Psoas muscle (tissue), 8 donors: ENCODE data around the gene THRB. TPM values are rescaled to one million over a fixed set of nuclear protein-coding genes. Genes with fewer than 3 reads are reported as not detected.

ENCODE experiments used
- ATAC-seq, 4 donors: fragments of 200-7000 bp; cut with Tn5 transposase; one replicate each; pipeline ENCODE4 v1.9.1; 2020; ENCODE audit warnings: moderate library complexity in 3 of 4, mild to moderate bottlenecking in 2 of 4
- DNase-seq, 2 donors: peaks; one replicate each; pipeline ENCODE4 v3.0.0-alpha.2; 2020
- H3K27ac ChIP-seq: fragments of 200-600 bp; one replicate; pipeline ENCODE4 v1.8.0; 2022
- H3K27me3 ChIP-seq, 3 donors: fragments of 200-600 bp in 1 of 3; one replicate each; pipeline versions ENCODE4 v1.6.1 to v1.8.0; 2013 to 2022; ENCODE audit warnings: low read length in 2 of 3, mild to moderate bottlenecking in 2 of 3, moderate library complexity in 1 of 3; ENCODE audit not compliant: insufficient read depth in 3 of 3
- H3K36me3 ChIP-seq, 2 donors: fragments of 200-600 bp in 1 of 2; one replicate each; pipeline versions ENCODE4 v1.6.1 to v1.8.0; 2013 to 2022; ENCODE audit warnings: low read depth in 1 of 2, mild to moderate bottlenecking in 1 of 2, moderate library complexity in 1 of 2; ENCODE audit not compliant: insufficient read depth in 1 of 2
- H3K4me1 ChIP-seq: fragments of 200-600 bp; one replicate; pipeline ENCODE4 v1.8.0; 2022
- H3K4me3 ChIP-seq: fragments of 200-600 bp; one replicate; pipeline ENCODE4 v1.8.0; 2022; ENCODE audit warnings: mild to moderate bottlenecking
- H3K9me3 ChIP-seq: fragments of 200-600 bp; one replicate; pipeline ENCODE4 v1.8.0; 2022
- CTCF ChIP-seq: fragments of 200-600 bp; IDR thresholded peaks from one replicate; pipeline ENCODE4 v1.8.0; 2022; ENCODE audit warnings: antibody characterized with exemption
- WGBS, 3 donors: extraction: QIAGEN DNeasy Blood & Tissue Kit; methylation state at CpG; one replicate each; pipeline versions ENCODE4 v1.1.6 to v1.1.7; 2013; 5-methylcytosine and 5-hydroxymethylcytosine counted together
- intact Hi-C, 2 donors: fragments of 100-400 bp; cut with DNase I; formaldehyde crosslinking; loops; one replicate each; pipeline versions ENCODE4 v1.11.0 to v1.14.2; 2022
- polyA plus RNA-seq, 3 donors: library from polyadenylated mRNA; stranded (reverse); fragments of 200-250 nt; gene quantifications; one replicate each; pipeline ENCODE4 v1.2.3, GENCODE V29; 2013
- total RNA-seq, 4 donors: library from RNA; stranded (reverse); fragmentation: NEBNext Ultra II Directional in 2 of 4; extraction: Animal tissue kit (Norgen Biotek cat#: 25700) in 2 of 4; gene quantifications; one replicate each; pipeline versions ENCODE4 v1.2.1 to v1.2.4, GENCODE V29; 2021 to 2023
- donor health status: healthy with polysubstance abuse.
- donor health status: DM: no; HTN: no; CAD: no; lungs with moderate emphysema.
- donor health status: Bipolar disorder and iron deficiency.
- donor health status: healthy.
- donor health status: DM: yes; HTN: yes; CAD: no.
- donor health status: DM: no; HTN: no; CAD: no.
- donor health status: DM: no; HTN: no; CAD: no.
- donor health status: DM: yes; HTN: yes; CAD: no.

The THRB gene
- total and polyA plus RNA-seq, 7 donors: 11.5 to 38.6 (median 31.4) TPM

DNA sequence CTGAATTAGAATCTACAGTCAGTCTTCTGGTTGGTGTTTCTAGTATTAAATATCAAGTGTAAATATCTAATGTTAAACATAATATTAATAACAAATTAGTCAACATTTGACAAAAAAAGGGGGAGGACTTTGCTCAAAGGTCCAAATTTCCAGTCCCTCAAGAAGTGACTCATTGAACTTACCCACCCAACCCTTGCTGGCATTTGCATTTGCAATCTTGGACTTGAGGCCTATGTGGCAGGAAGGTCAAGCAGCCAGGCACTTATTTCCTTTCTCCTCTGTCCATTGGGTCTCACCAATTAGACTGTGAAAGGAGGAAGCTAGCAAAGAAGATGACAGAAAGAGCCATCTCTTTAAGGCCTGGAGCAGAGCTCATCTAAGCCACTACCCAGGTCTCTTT is 174.0 kb downstream of the THRB start:
- no peaks in the 10 kb centered on the region for H3K27me3 ChIP-seq
- TF ChIP-seq CTCF: no peak
- H3K27ac ChIP-seq: no peak overlapping the region
- no peak overlapping the region for H3K4me3 ChIP-seq
- ATAC-seq (no peak), DNase-seq (no peak)
- intact Hi-C loops: no loop called here
- peaks cover 9% of the 10 kb centered on the region for H3K4me1 ChIP-seq
- H3K36me3 ChIP-seq: no peaks in the 10 kb centered on the region
- no peaks in the 10 kb centered on the region for H3K9me3 ChIP-seq

- Histone ChIP-seq H3K36me3 (no peaks in the 10 kb centered on the region), H3K4me1 (peaks cover 18% of the 10 kb centered on the region), H3K27ac (no peak overlapping the region), H3K4me3 (no peak overlapping the region), H3K27me3 (no peaks in the 10 kb centered on the region), H3K9me3 (no peaks in the 10 kb centered on the region)
- 74 to 91% (median 90%) methylated on average over 1 of the region's 1 CpG for WGBS, 3 donors
- ATAC-seq (no peak), DNase-seq (no peak)
- TF ChIP-seq CTCF: no peak
- intact Hi-C loops: no loop called here
Measured at GRCh38 chr3:24318677-24319287, 175.9 kb downstream of the THRB start.

DNA sequence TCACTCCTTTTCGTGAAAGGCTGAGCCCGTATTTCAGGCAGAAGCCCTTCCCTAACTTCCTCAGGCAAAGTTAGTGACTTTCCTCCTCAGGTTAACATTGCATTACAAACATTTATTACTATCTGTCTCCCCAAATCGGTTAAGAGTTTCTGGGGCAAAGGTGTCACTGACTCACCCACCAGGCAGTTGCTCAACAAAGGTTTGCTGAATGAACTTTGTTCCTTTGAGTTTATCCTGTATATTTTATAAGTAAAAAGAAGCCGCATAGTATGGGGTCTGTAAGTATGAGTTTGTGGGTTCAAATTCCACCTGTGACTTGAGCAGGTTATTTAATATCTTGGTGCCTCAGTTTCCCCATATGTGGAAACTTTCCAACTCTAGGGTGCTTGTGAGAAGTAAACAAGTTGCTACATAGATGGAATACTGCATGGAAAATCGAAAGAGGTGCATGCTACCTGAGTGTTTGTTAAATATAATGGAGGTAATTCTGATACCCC is 177.7 kb downstream of the THRB start:
- Histone ChIP-seq H3K27me3 (no peaks in the 10 kb centered on the region), H3K27ac (no peak overlapping the region), H3K9me3 (no peaks in the 10 kb centered on the region), H3K4me1 (peaks cover 18% of the 10 kb centered on the region), H3K4me3 (no peak overlapping the region), H3K36me3 (no peaks in the 10 kb centered on the region)
- ATAC-seq (peak in 1 of 4 donors; percentile 1), DNase-seq (no peak)
- no peak for TF ChIP-seq CTCF
- intact Hi-C loops: no loop called here
- whole genome bisulfite sequencing, 3 donors: 89 to 93% (median 91%) methylated on average over 5 of the region's 5 CpGs

DNA sequence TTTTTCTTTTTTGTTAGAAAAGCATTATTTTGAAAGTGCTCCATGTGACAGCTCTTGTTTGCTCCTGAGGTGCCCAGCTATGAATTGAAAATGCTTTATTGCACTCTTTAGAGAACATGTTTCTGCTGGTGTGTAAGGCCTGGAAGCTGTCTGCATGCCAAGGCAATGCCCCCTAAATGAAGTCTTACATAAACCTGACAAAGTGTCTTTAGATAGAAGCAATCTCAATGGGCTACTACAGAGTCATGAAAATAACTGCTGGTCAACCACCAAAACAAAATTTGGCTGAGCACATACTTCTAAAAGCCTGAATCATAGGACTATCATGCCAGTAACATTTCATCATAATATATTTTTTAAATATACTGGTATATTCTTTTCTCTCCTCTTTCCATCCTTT is 178.7 kb downstream of the THRB start:
- ATAC-seq: peak; percentile 23 to 71 (median 52)
- no peaks in the 10 kb centered on the region for H3K27me3 ChIP-seq

More for the DNA sequence above, 178.7 kb downstream of the THRB start:
- no peaks in the 10 kb centered on the region for H3K9me3 ChIP-seq
- DNase-seq: no peak
- peaks cover 0 to 2% of the 10 kb centered on the region in 2 donors for H3K36me3 ChIP-seq
- intact Hi-C loops: no loop called here
- H3K27ac ChIP-seq: peak overlapping the region; percentile 55
- H3K4me3 ChIP-seq: no peak overlapping the region
- TF ChIP-seq CTCF: no peak
- H3K4me1 ChIP-seq: peaks cover 18% of the 10 kb centered on the region
